KMS-11 (cell line): ENCODE measurements around the gene ARHGEF38.

Source experiments
- H2AFZ ChIP-seq: fragments of 200-600 bp; sonication (generic); 2 replicates; pipeline ENCODE4 v1.6.1; 2016; ENCODE audit warnings: antibody characterized with exemption, mixed run types, low read depth
- H3K27ac ChIP-seq: fragments of 200-600 bp; sonication (generic); 2 replicates; pipeline ENCODE4 v1.6.1; 2016; ENCODE audit warnings: mild to moderate bottlenecking, mixed run types
- H3K27me3 ChIP-seq: fragments of 200-600 bp; sonication (generic); 2 replicates; pipeline ENCODE4 v1.6.1; 2017; ENCODE audit warnings: mild to moderate bottlenecking, low read depth, mixed run types, moderate library complexity; ENCODE audit not compliant: insufficient read depth
- H3K36me3 ChIP-seq: fragments of 200-600 bp; sonication (generic); 2 replicates; pipeline ENCODE4 v1.6.1; 2017; ENCODE audit warnings: mild to moderate bottlenecking, mixed run types; ENCODE audit not compliant: insufficient read depth
- H3K4me1 ChIP-seq: fragments of 200-600 bp; sonication (generic); 2 replicates; pipeline ENCODE4 v1.6.1; 2016; ENCODE audit warnings: mild to moderate bottlenecking, low read depth, mixed run types; ENCODE audit not compliant: poor library complexity, severe bottlenecking
- H3K4me2 ChIP-seq: fragments of 200-600 bp; sonication (generic); 2 replicates; pipeline ENCODE4 v1.7.0; 2016; ENCODE audit warnings: mild to moderate bottlenecking, mixed run types
- H3K4me3 ChIP-seq: fragments of 200-600 bp; sonication (generic); IDR thresholded peaks from 2 replicates; pipeline ENCODE4 v1.6.1; 2017; ENCODE audit warnings: low read depth, low read length, mixed read lengths; ENCODE audit not compliant: insufficient read depth
- H3K79me2 ChIP-seq: fragments of 200-600 bp; sonication (generic); 2 replicates; pipeline ENCODE4 v1.6.1; 2016; ENCODE audit warnings: low read depth, mixed run types; ENCODE audit not compliant: insufficient read depth
- H3K9ac ChIP-seq: fragments of 200-600 bp; sonication (generic); 2 replicates; pipeline ENCODE4 v1.6.1; 2016; ENCODE audit warnings: mild to moderate bottlenecking, mixed run types
- H4K20me1 ChIP-seq: fragments of 200-600 bp; sonication (generic); 2 replicates; pipeline ENCODE4 v1.6.1; 2016; ENCODE audit warnings: mild to moderate bottlenecking, mixed run types; ENCODE audit not compliant: insufficient read depth
- CTCF ChIP-seq: fragments of 200-600 bp; sonication (generic); conservative IDR thresholded peaks from 2 replicates; pipeline ENCODE4 v1.6.1; 2017; ENCODE audit warnings: low read depth, mild to moderate bottlenecking, antibody characterized with exemption, low read length, moderate library complexity, mixed read lengths

Gene ARHGEF38

GRCh38 chr4:105698607-105699006, 146.2 kb downstream of the ARHGEF38 start:
- TF ChIP-seq CTCF = no peak
- H3K4me1 ChIP-seq = peaks cover 21% of the 10 kb centered on the region
- no peak overlapping the region for H3K27ac ChIP-seq
- H3K79me2 ChIP-seq = peaks cover 11% of the 10 kb centered on the region; the same call in 1 of the 2 replicates
- no peak overlapping the region for H3K9ac ChIP-seq
- H2AFZ ChIP-seq = no peak overlapping the region
- no peak overlapping the region for H3K4me2 ChIP-seq
- no peaks in the 10 kb centered on the region for H4K20me1 ChIP-seq
- peaks cover 7% of the 10 kb centered on the region; the same call in 1 of the 2 replicates for H3K36me3 ChIP-seq
- H3K4me3 ChIP-seq = no peak overlapping the region
- no peaks in the 10 kb centered on the region for H3K27me3 ChIP-seq

GRCh38 chr4:105707782-105708180, 155.4 kb downstream of the ARHGEF38 start:
- TF ChIP-seq CTCF = no peak
- peak overlapping the region; percentile 71 for H3K4me2 ChIP-seq
- peak overlapping the region; percentile 72 for H3K27ac ChIP-seq
- peaks cover 87% of the 10 kb centered on the region for H3K79me2 ChIP-seq
- H3K27me3 ChIP-seq = no peaks in the 10 kb centered on the region
- H4K20me1 ChIP-seq = no peaks in the 10 kb centered on the region
- H2AFZ ChIP-seq = peak overlapping the region; percentile 93
- H3K4me3 ChIP-seq = peak overlapping the region; percentile 23
- H3K9ac ChIP-seq = peak overlapping the region; percentile 90
- no peaks in the 10 kb centered on the region for H3K36me3 ChIP-seq
- H3K4me1 ChIP-seq = peaks cover 31% of the 10 kb centered on the region

DNA sequence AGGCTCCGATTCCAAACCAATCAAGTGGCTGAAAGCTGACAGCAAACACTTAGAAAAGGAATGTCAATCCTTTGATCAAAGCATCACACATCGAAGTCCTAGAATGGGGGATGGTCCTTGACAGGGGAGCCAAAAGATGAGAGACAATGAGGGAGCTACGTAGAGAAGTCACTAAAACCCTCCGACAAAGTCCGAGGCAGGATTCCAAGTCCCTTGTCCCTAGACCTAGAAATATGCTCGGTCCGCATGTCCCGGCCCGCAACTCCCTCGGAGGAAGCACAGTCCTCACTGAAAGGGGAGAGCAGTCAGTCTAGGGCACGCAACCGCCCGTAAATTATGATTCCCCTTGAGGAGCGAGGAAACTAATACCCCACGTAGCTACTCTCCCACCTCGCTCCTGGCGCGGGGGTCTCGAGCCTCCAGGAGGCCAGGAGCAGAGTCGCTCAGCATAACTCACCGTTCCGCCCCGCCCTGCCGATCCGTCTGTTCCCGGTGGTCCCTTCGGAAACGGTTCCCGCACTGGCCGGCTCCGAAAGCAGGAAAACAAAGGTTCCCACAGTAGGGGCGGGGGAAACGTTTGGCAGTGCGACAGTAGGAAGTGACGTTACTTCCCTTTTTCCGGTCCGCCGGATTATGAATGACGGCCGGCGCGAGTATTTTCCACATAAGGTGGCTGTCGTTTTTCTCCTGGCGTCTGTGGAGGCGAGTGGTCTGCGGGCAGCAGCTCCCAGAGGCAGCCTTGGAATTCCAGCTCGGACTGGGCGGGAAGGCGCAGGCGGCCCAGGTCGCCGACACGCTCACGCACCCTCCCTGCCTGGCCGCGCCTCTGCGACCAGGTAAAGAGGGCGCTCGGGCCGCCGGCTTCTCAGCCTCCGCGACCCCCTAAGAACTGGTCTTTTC, 156.0 kb downstream of the ARHGEF38 start, which contains the start of the genes GSTCD and INTS12:
TSS of gene GSTCD (plus strand) at position 604 of the 900 bp plus-strand sequence. CDS start 8,830 bp downstream, outside the sequence.
TSS of gene INTS12 (minus strand) at position 509 of the 900 bp plus-strand sequence. CDS start 8,684 bp downstream, outside the sequence.
- Histone ChIP-seq H3K4me1 (peaks cover 31% of the 10 kb centered on the region), H3K36me3 (no peaks in the 10 kb centered on the region), H3K4me3 (peak within 1 kb of the TSS; percentile 23), H3K4me2 (peak within 1 kb of the TSS; percentile 86), H4K20me1 (no peaks in the 10 kb centered on the region), H3K9ac (peak within 1 kb of the TSS; percentile 90), H3K27me3 (no peaks in the 10 kb centered on the region), H3K27ac (peak within 1 kb of the TSS; percentile 72), H2AFZ (peak within 1 kb of the TSS; percentile 93), H3K79me2 (peaks cover 87% of the 10 kb centered on the region)
- TF ChIP-seq CTCF = no peak

DNA sequence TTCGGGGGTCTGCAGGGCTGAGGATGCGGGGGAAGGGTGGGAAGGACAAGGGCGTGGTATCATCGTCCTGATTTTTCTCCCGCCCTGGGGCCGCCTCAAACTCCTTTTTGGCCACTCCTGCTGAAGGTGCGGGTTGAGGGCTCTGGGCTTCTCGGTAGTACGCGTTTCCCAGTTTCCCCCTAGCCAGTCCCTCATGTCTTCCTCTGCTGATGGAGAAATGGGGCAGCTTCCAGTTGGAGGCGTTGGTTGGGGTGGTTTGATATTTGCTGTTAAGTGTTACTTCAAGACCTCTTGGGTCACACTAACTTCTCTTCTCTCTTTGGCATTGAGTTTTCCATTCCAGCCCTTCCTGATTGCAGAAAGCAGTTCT, 156.6 kb downstream of the ARHGEF38 start:
- Histone ChIP-seq H3K27ac (peak overlapping the region; percentile 72), H3K4me2 (peak overlapping the region; percentile 86), H3K79me2 (peaks cover 84% of the 10 kb centered on the region), H3K27me3 (no peaks in the 10 kb centered on the region), H3K4me3 (peak overlapping the region; percentile 8), H3K36me3 (no peaks in the 10 kb centered on the region), H3K4me1 (peaks cover 36% of the 10 kb centered on the region), H3K9ac (peak overlapping the region; percentile 90), H2AFZ (peak overlapping the region; percentile 93), H4K20me1 (no peaks in the 10 kb centered on the region)
- no peak for TF ChIP-seq CTCF
